IMR-90 (cell line): ENCODE results near the gene ZNF547. TPM values are rescaled to one million over a fixed set of nuclear protein-coding genes. Genes with fewer than 3 reads are reported as not detected.

ENCODE experiments used
- ATAC-seq: fragments of 200-7000 bp; cut with Tn5 transposase; 2 replicates; pipeline ENCODE4 v1.9.1; 2020; ENCODE audit warnings: low read depth, mild to moderate bottlenecking, moderate library complexity
- BruUV-seq: library from RNA; stranded (reverse); fragments of 400-500 nt; replicated peaks from 2 replicates; lab custom pipeline; 2021; lab: Mats Ljungman, UMichigan
- CTCF ChIA-PET: fragments of 300-600 bp; formaldehyde crosslinking; extraction: SDS; loops from one replicate; lab custom pipeline; 2021; ENCODE audit warnings: antibody characterized with exemption; lab: Yijun Ruan, JAX
- POLR2A ChIA-PET: fragments of 300-600 bp; sonication (Branson Sonifier 250); formaldehyde crosslinking; loops from one replicate; lab custom pipeline; 2022; ENCODE audit warnings: antibody characterized with exemption; ENCODE audit not compliant: unreplicated experiment; lab: Charles Lee
- DNase-seq: peaks from one replicate; pipeline ENCODE4 v3.0.0; 2013
- H2AFZ ChIP-seq: replicated peaks from 2 replicates; pipeline ENCODE3; 2013; ENCODE audit warnings: low read length, mild to moderate bottlenecking; ENCODE audit not compliant: poor library complexity
- H2AK5ac ChIP-seq: 2 replicates; pipeline ENCODE4 v1.6.1; 2013; ENCODE audit warnings: low read depth, low read length, inconsistent platforms
- H2AK9ac ChIP-seq: replicated peaks from 2 replicates; pipeline ENCODE3; 2013; ENCODE audit warnings: mild to moderate bottlenecking, low read depth, low read length, moderate library complexity; ENCODE audit not compliant: poor library complexity
- H2BK120ac ChIP-seq: 2 replicates; pipeline ENCODE4 v1.6.1; 2013; ENCODE audit warnings: low read depth, low read length, inconsistent platforms
- H2BK15ac ChIP-seq: 3 replicates; pipeline ENCODE4 v1.6.1; 2013; ENCODE audit warnings: low read depth, low read length, inconsistent platforms
- H2BK20ac ChIP-seq: 2 replicates; pipeline ENCODE4 v1.6.1; 2013; ENCODE audit warnings: low read depth, mild to moderate bottlenecking, inconsistent platforms, low read length, moderate library complexity
- H2BK5ac ChIP-seq: 2 replicates; pipeline ENCODE4 v1.6.1; 2013; ENCODE audit warnings: mild to moderate bottlenecking, low read depth, low read length, inconsistent platforms; ENCODE audit not compliant: poor library complexity, severe bottlenecking
- H3K14ac ChIP-seq: replicated peaks from 2 replicates; pipeline ENCODE4 v1.6.1; 2013; ENCODE audit warnings: low read depth, low read length, inconsistent platforms
- H3K18ac ChIP-seq: 2 replicates; pipeline ENCODE4 v1.6.1; 2013; ENCODE audit warnings: low read depth, low read length, control low read depth
- H3K23ac ChIP-seq: 2 replicates; pipeline ENCODE4 v1.6.1; 2013; ENCODE audit warnings: low read depth, low read length, inconsistent platforms
- H3K27ac ChIP-seq: 2 replicates; pipeline ENCODE4 v1.5.1; 2013; ENCODE audit warnings: mild to moderate bottlenecking, control low read depth, low read length; ENCODE audit not compliant: insufficient read depth
- H3K27me3 ChIP-seq: 2 replicates; pipeline ENCODE4 v1.6.1; 2013; ENCODE audit warnings: low read length; ENCODE audit not compliant: control insufficient read depth, insufficient read depth
- H3K36me3 ChIP-seq: 2 replicates; pipeline ENCODE4 v1.6.1; 2013; ENCODE audit warnings: low read length, mixed read lengths; ENCODE audit not compliant: control insufficient read depth, insufficient read depth
- H3K4ac ChIP-seq: 2 replicates; pipeline ENCODE4 v1.6.1; 2013; ENCODE audit warnings: low read depth, low read length, inconsistent platforms
- H3K4me1 ChIP-seq: 2 replicates; pipeline ENCODE4 v1.6.1; 2013; ENCODE audit warnings: low read length, mixed read lengths; ENCODE audit not compliant: control insufficient read depth, insufficient read depth
- H3K4me2 ChIP-seq: 2 replicates; pipeline ENCODE4 v1.6.1; 2013; ENCODE audit warnings: low read depth, mild to moderate bottlenecking, control low read depth, low read length, moderate library complexity
- H3K4me3 ChIP-seq: 2 replicates; pipeline ENCODE4 v1.5.1; 2013; ENCODE audit warnings: low read depth, mild to moderate bottlenecking, control low read depth, low read length, moderate library complexity; ENCODE audit not compliant: insufficient read depth
- H3K56ac ChIP-seq: 2 replicates; pipeline ENCODE4 v1.6.1; 2013; ENCODE audit warnings: low read length, inconsistent platforms; ENCODE audit not compliant: insufficient read depth; ENCODE audit errors: extremely low read depth
- H3K79me1 ChIP-seq, 2 experiments: 2 replicates each; pipeline ENCODE4 v1.6.1; 2013; ENCODE audit warnings: low read length in 2 of 2, inconsistent platforms in 1 of 2, low read depth in 1 of 2
- H3K9ac ChIP-seq: 2 replicates; pipeline ENCODE4 v1.6.1; 2013; ENCODE audit warnings: low read depth, low read length, control low read depth
- H3K9me1 ChIP-seq: 2 replicates; pipeline ENCODE4 v1.6.1; 2013; ENCODE audit warnings: low read length, inconsistent platforms; ENCODE audit not compliant: insufficient read depth
- H3K9me3 ChIP-seq: 2 replicates; pipeline ENCODE4 v1.6.1; 2013; ENCODE audit warnings: low read length; ENCODE audit not compliant: control insufficient read depth, insufficient read depth
- H4K20me1 ChIP-seq: 2 replicates; pipeline ENCODE4 v1.6.1; 2013; ENCODE audit warnings: low read length, inconsistent platforms; ENCODE audit not compliant: insufficient read depth
- H4K5ac ChIP-seq: 2 replicates; pipeline ENCODE4 v1.6.1; 2013; ENCODE audit warnings: mild to moderate bottlenecking, low read depth, low read length, control low read depth
- H4K8ac ChIP-seq, 2 experiments: 2 replicates each; pipeline ENCODE4 v1.6.1; 2013; ENCODE audit warnings: low read depth in 2 of 2, low read length in 2 of 2, control low read depth in 1 of 2, inconsistent platforms in 1 of 2
- H4K91ac ChIP-seq: 2 replicates; pipeline ENCODE4 v1.6.1; 2013; ENCODE audit warnings: low read depth, low read length, inconsistent platforms; ENCODE audit not compliant: insufficient read depth
- BHLHE40 ChIP-seq: fragments of 150-350 bp; IDR thresholded peaks from 2 replicates; pipeline ENCODE4 v1.6.1; 2016; ENCODE audit warnings: mild to moderate bottlenecking, low read depth, low read length
- CTCF ChIP-seq: conservative IDR thresholded peaks from 2 replicates; pipeline ENCODE4 v1.5.1; 2012; ENCODE audit warnings: mild to moderate bottlenecking, low read depth, low read length, improper control_type of control experiment
- MAZ ChIP-seq: IDR thresholded peaks from 2 replicates; pipeline ENCODE4 v1.6.1; 2012; ENCODE audit warnings: low read depth, mild to moderate bottlenecking, low read length, improper control_type of control experiment, moderate library complexity, borderline replicate concordance
- MXI1 ChIP-seq: IDR thresholded peaks from 2 replicates; pipeline ENCODE4 v1.6.1; 2012; ENCODE audit warnings: low read depth, mild to moderate bottlenecking, low read length, moderate library complexity, borderline replicate concordance
- POLR2A ChIP-seq: IDR thresholded peaks from 2 replicates; pipeline ENCODE4 v1.6.1; 2012; ENCODE audit warnings: mild to moderate bottlenecking, low read depth, low read length
- RAD21 ChIP-seq: IDR thresholded peaks from 2 replicates; pipeline ENCODE4 v1.6.1; 2012; ENCODE audit warnings: low read length, improper control_type of control experiment
- RFX5 ChIP-seq: IDR thresholded peaks from 2 replicates; pipeline ENCODE4 v1.8.0; 2012; ENCODE audit warnings: low read depth, mild to moderate bottlenecking, low read length, moderate library complexity
- WGBS, 2 experiments: methylation state at CpG; one replicate each; pipeline versions ENCODE4 v1.1.5 to v1.1.7; 2013; ENCODE audit warnings: missing lambda C conversion rate in 2 of 2; ENCODE audit not compliant: insufficient read length in 1 of 2; ENCODE audit errors: extremely low coverage in 2 of 2; 5-methylcytosine and 5-hydroxymethylcytosine counted together
- dilution Hi-C: fragments of 300-500 bp; cut with HindIII; formaldehyde crosslinking; loops from one replicate; pipeline ENCODE4 v1.14.3; 2018; ENCODE audit warnings: low sequenced_read_pairs; ENCODE audit not compliant: unreplicated experiment
- in situ Hi-C: fragments of 300-500 bp; cut with MboI; formaldehyde crosslinking; loops from 3 replicates; pipeline ENCODE4 v1.14.3; 2019; ENCODE audit warnings: low sequenced_read_pairs, inconsistent platforms, mixed read lengths
- intact Hi-C: fragments of 100-400 bp; cut with micrococcal nuclease; formaldehyde crosslinking; loops from 2 replicates; pipeline ENCODE4 v1.10.0; 2022
- polyA plus RNA-seq, 3 experiments: library from polyadenylated mRNA; depleted of rRNA; stranded (reverse); fragments of >200 nt; gene quantifications; 2 replicates each; pipeline ENCODE4 v1.2.3, GENCODE V29; 2012; ENCODE audit warnings: low replicate concordance in 1 of 3
- total RNA-seq: library from RNA; depleted of rRNA; stranded (reverse); fragments of >200 nt; gene quantifications from 2 replicates; pipeline ENCODE4 v1.2.3, GENCODE V29; 2012

Gene ZNF547
- total and polyA plus RNA-seq, 2 of the 4 experiments (the other 2 are of a cell fraction) = 2.1 to 5.6 TPM

GRCh38 chr19:57320180-57321084 lies 42.9 kb upstream of the ZNF547 start, which contains the start of gene ZNF543:
TSS of gene ZNF543 (plus strand) at chr19:57320472. CDS start at chr19:57320854, 382 bp downstream.
- Histone ChIP-seq H2BK20ac (no peak within 1 kb of the TSS), H4K20me1 (0 out of 2 replicates have a peak, but pooled peaks cover 7% of the 10 kb centered on the region), H3K9me3 (no peaks in the 10 kb centered on the region), H2BK15ac (no peak within 1 kb of the TSS), H4K5ac (peak within 1 kb of the TSS; percentile 96), H3K27me3 (peaks cover 10% of the 10 kb centered on the region), H3K18ac (peak within 1 kb of the TSS; percentile 70), H4K8ac (peak within 1 kb of the TSS; percentile 89 to 97), H3K9me1 (peaks cover 15% of the 10 kb centered on the region), H2BK5ac (peak within 1 kb of the TSS; percentile 85), H3K36me3 (peaks cover 14% of the 10 kb centered on the region), H2BK120ac (0 out of 2 replicates have a peak within 1 kb of the TSS, but pooled peaks have one; percentile 51), H2AFZ (peak within 1 kb of the TSS; percentile 99), H3K14ac (peak within 1 kb of the TSS; percentile 89), H3K56ac (peak within 1 kb of the TSS; percentile 76), H3K79me1 (peaks cover 11 to 44% of the 10 kb centered on the region in 2 experiments), H3K4me3 (peak within 1 kb of the TSS; percentile 78), H3K4ac (peak within 1 kb of the TSS; percentile 93), H4K91ac (peak within 1 kb of the TSS; percentile 83; the same call in 1 of the 2 replicates), H3K4me2 (peak within 1 kb of the TSS; percentile 95), H2AK9ac (peak within 1 kb of the TSS; percentile 95), H3K4me1 (peaks cover 11% of the 10 kb centered on the region), H2AK5ac (peak within 1 kb of the TSS; percentile 87), H3K27ac (peak within 1 kb of the TSS; percentile 87), H3K9ac (peak within 1 kb of the TSS; percentile 95), H3K23ac (peak within 1 kb of the TSS; percentile 48)
- DNase-seq = peak; percentile 95
- TF ChIP-seq MAZ (peak; percentile 53; the same call in 1 of the 2 replicates), BHLHE40 (no peak), MXI1 (peak; percentile 41; the same call in 1 of the 2 replicates), POLR2A (peak; percentile 74; the same call in 1 of the 2 replicates), RAD21 (peak; percentile 12; the same call in 1 of the 2 replicates), CTCF (no peak), RFX5 (no peak)
- dilution Hi-C loops (no loop called here), intact Hi-C loops (loop anchor here (1.0 kb wide), 1 partner anchor 43 kb away; the partner anchor contains the start of genes TRAPPC2B and ZNF547), in situ Hi-C loops (no loop called here)
- POLR2A ChIA-PET = interaction anchor here (0.7 kb wide), 2 partner anchors 129 to 839 kb away, joined by 4 read pairs; partner anchors contain the start of gene ZNF264
- no TSS peak for BruUV-seq
- CTCF ChIA-PET = interaction anchor here (0.9 kb wide), 1 partner anchor 19 kb away, joined by 3 read pairs; no protein-coding TSS in a partner anchor
- WGBS, 2 experiments = 2% methylated on average over 20 of the region's 71 CpGs; no CpG with 5 or more reads in 1 of the 2 experiments
- ATAC-seq = peak; percentile 99
